SU-DHL-6 (cell line): ENCODE results near the gene PSMD14.

ENCODE experiments used
- H2AFZ ChIP-seq: fragments of 200-600 bp; sonication (generic); 2 replicates; pipeline ENCODE4 v1.6.1; 2014; ENCODE audit warnings: low read depth, mild to moderate bottlenecking, moderate library complexity, mixed read lengths, antibody characterized with exemption, low read length; ENCODE audit not compliant: severe bottlenecking
- H3F3A ChIP-seq: fragments of 200-600 bp; shearing (Covaris generic); 2 replicates; pipeline ENCODE4 v1.6.0; 2016; ENCODE audit warnings: antibody characterized with exemption, mild to moderate bottlenecking; ENCODE audit not compliant: insufficient read depth
- H3K27ac ChIP-seq: fragments of 200-600 bp; sonication (generic); 2 replicates; pipeline ENCODE4 v1.5.1; 2016; ENCODE audit warnings: low read depth, mild to moderate bottlenecking, low read length, moderate library complexity, mixed read lengths
- H3K27me3 ChIP-seq: fragments of 200-600 bp; sonication (generic), shearing (Covaris generic); 2 replicates; pipeline ENCODE4 v1.6.0; 2014; ENCODE audit warnings: mild to moderate bottlenecking, low read length
- H3K36me3 ChIP-seq: fragments of 200-600 bp; sonication (generic); 2 replicates; pipeline ENCODE4 v1.6.1; 2014; ENCODE audit warnings: mild to moderate bottlenecking, low read length, mixed read lengths
- H3K4me2 ChIP-seq: fragments of 300-600, 200-600 bp; shearing (Covaris generic), sonication (generic); 2 replicates; pipeline ENCODE4 v1.6.0; 2014; ENCODE audit warnings: low read length, low read depth, mild to moderate bottlenecking; ENCODE audit not compliant: poor library complexity, severe bottlenecking
- H3K4me3 ChIP-seq: fragments of 200-600 bp; sonication (generic); 2 replicates; pipeline ENCODE4 v1.5.1; 2014; ENCODE audit warnings: antibody characterized with exemption, low read length, mild to moderate bottlenecking, mixed read lengths; ENCODE audit not compliant: insufficient read depth, poor library complexity, severe bottlenecking
- H3K79me2 ChIP-seq: fragments of 200-600 bp; sonication (generic); 2 replicates; pipeline ENCODE4 v1.6.1; 2014; ENCODE audit warnings: mild to moderate bottlenecking, low read length, moderate library complexity; ENCODE audit not compliant: insufficient read depth
- H3K9ac ChIP-seq: fragments of 200-600 bp; sonication (generic); 2 replicates; pipeline ENCODE4 v1.7.0; 2014; ENCODE audit warnings: mild to moderate bottlenecking, low read length
- H3K9me2 ChIP-seq: fragments of 200-600 bp; sonication (generic); replicated peaks from 2 replicates; pipeline ENCODE4 v1.6.1; 2014; ENCODE audit warnings: low read length; ENCODE audit not compliant: insufficient read depth
- H3K9me3 ChIP-seq: fragments of 200-600 bp; sonication (generic); 2 replicates; pipeline ENCODE4 v1.6.1; 2014; ENCODE audit warnings: low read length, mixed read lengths; ENCODE audit not compliant: insufficient read depth
- H4K20me1 ChIP-seq: fragments of 200-600 bp; sonication (generic); 2 replicates; pipeline ENCODE4 v1.6.1; 2014; ENCODE audit warnings: low read depth, mild to moderate bottlenecking, antibody characterized with exemption, low read length, moderate library complexity, mixed read lengths
- CTCF ChIP-seq: fragments of 200-600 bp; sonication (generic); IDR thresholded peaks from one replicate; pipeline ENCODE4 v1.5.1; 2017; ENCODE audit warnings: antibody characterized with exemption, mild to moderate bottlenecking, low read length, moderate library complexity; ENCODE audit not compliant: insufficient read depth, poor library complexity, severe bottlenecking
- EZH2phosphoT487 ChIP-seq: fragments of 200-600 bp; sonication (generic), shearing (Covaris generic); conservative IDR thresholded peaks from 2 replicates; pipeline ENCODE4 v1.6.1; 2018; ENCODE audit warnings: mild to moderate bottlenecking, antibody characterized with exemption, low read length, moderate library complexity, mixed read lengths

The PSMD14 gene

GRCh38 chr2:161354106-161354505, 45.9 kb downstream of the PSMD14 start:
- H3K27me3 ChIP-seq: no peaks in the 10 kb centered on the region
- no peaks in the 10 kb centered on the region; the same call in 1 of the 2 replicates for H3F3A ChIP-seq
- no peaks in the 10 kb centered on the region for H3K9me3 ChIP-seq
- H3K27ac ChIP-seq: no peak overlapping the region
- no peak overlapping the region for H3K4me3 ChIP-seq
- H3K9ac ChIP-seq: no peak overlapping the region
- no peaks in the 10 kb centered on the region for H3K36me3 ChIP-seq
- no peak for TF ChIP-seq CTCF
- no peak for TF ChIP-seq EZH2phosphoT487
- no peak overlapping the region for H2AFZ ChIP-seq
- no peaks in the 10 kb centered on the region for H3K9me2 ChIP-seq
- H3K4me2 ChIP-seq: no peak overlapping the region
- H3K79me2 ChIP-seq: peaks cover 92% of the 10 kb centered on the region
- no peaks in the 10 kb centered on the region; the same call in 1 of the 2 replicates for H4K20me1 ChIP-seq

GRCh38 chr2:161355106-161355505, 46.9 kb downstream of the PSMD14 start:
- Histone ChIP-seq H3K9me3 (no peaks in the 10 kb centered on the region), H3K4me2 (no peak overlapping the region), H3F3A (no peaks in the 10 kb centered on the region; the same call in 1 of the 2 replicates), H3K9ac (no peak overlapping the region), H4K20me1 (no peaks in the 10 kb centered on the region; the same call in 1 of the 2 replicates), H3K27me3 (no peaks in the 10 kb centered on the region), H3K36me3 (no peaks in the 10 kb centered on the region), H3K27ac (no peak overlapping the region), H3K79me2 (peaks cover 86% of the 10 kb centered on the region), H3K9me2 (no peaks in the 10 kb centered on the region), H2AFZ (no peak overlapping the region), H3K4me3 (no peak overlapping the region)
- TF ChIP-seq EZH2phosphoT487 (no peak), CTCF (no peak)

GRCh38 chr2:161355983-161356382, 47.8 kb downstream of the PSMD14 start:
- Histone ChIP-seq H3K27me3 (no peaks in the 10 kb centered on the region), H3K27ac (no peak overlapping the region), H2AFZ (no peak overlapping the region), H3K9me3 (no peaks in the 10 kb centered on the region), H4K20me1 (no peaks in the 10 kb centered on the region; the same call in 1 of the 2 replicates), H3K9me2 (no peaks in the 10 kb centered on the region), H3K4me2 (no peak overlapping the region), H3K79me2 (peaks cover 79% of the 10 kb centered on the region), H3K36me3 (peaks cover 2% of the 10 kb centered on the region; the same call in 1 of the 2 replicates), H3K4me3 (no peak overlapping the region), H3K9ac (no peak overlapping the region), H3F3A (no peaks in the 10 kb centered on the region)
- TF ChIP-seq EZH2phosphoT487: no peak

- H4K20me1 ChIP-seq: no peaks in the 10 kb centered on the region; the same call in 1 of the 2 replicates
- no peaks in the 10 kb centered on the region for H3K27me3 ChIP-seq
- TF ChIP-seq EZH2phosphoT487 (no peak), CTCF (no peak)
- H2AFZ ChIP-seq: no peak overlapping the region
- H3K9me3 ChIP-seq: no peaks in the 10 kb centered on the region; the same call in 1 of the 2 replicates
- peaks cover 75% of the 10 kb centered on the region for H3K79me2 ChIP-seq
- H3K4me2 ChIP-seq: no peak overlapping the region
- H3F3A ChIP-seq: no peaks in the 10 kb centered on the region
- no peak overlapping the region for H3K9ac ChIP-seq
- H3K27ac ChIP-seq: no peak overlapping the region
- H3K4me3 ChIP-seq: no peak overlapping the region
- H3K36me3 ChIP-seq: peaks cover 12% of the 10 kb centered on the region
- no peaks in the 10 kb centered on the region for H3K9me2 ChIP-seq
These were observed 48.9 kb downstream of the PSMD14 start for GRCh38 chr2:161357097-161357496.
